HCT116 (cell line): ENCODE results near the gene MED7. TPM values are rescaled to one million over a fixed set of nuclear protein-coding genes. Genes with fewer than 3 reads are reported as not detected.

Source experiments
- ATAC-seq: fragments of 200-7000 bp; cut with Tn5 transposase; 2 replicates; pipeline ENCODE4 v1.9.1; 2020; ENCODE audit warnings: mild to moderate bottlenecking, moderate library complexity
- BruUV-seq: library from RNA; stranded (reverse); fragments of 400-500 nt; replicated peaks from 2 replicates; lab custom pipeline; 2021; lab: Mats Ljungman, UMichigan
- CTCF ChIA-PET: fragments of 300-600 bp; sonication (Branson Sonifier 250); formaldehyde crosslinking; loops from one replicate; lab custom pipeline; 2021; ENCODE audit warnings: antibody characterized with exemption; lab: Charles Lee
- POLR2A ChIA-PET: fragments of 300-600, 350-600 bp; sonication (Branson Sonifier 250); formaldehyde crosslinking; loops from one replicate; lab custom pipeline; 2021; ENCODE audit warnings: antibody characterized with exemption; lab: Charles Lee
- RAD21 ChIA-PET, 2 experiments: fragments of 300-600 bp; sonication (Branson Sonifier 250); formaldehyde crosslinking; loops; one replicate each; lab custom pipeline; 2023; ENCODE audit warnings: low total read pairs in 2 of 2; ENCODE audit not compliant: uncharacterized antibody in 2 of 2, unreplicated experiment in 2 of 2, low non-redundant PET in 1 of 2; lab: Charles Lee
- DNase-seq: peaks from one replicate; pipeline ENCODE4 v3.0.0-alpha.2; 2010; ENCODE audit warnings: low read depth, low spot score
- H2AFZ ChIP-seq: fragments of 200-600 bp; shearing (Covaris generic), sonication (generic); 2 replicates; pipeline ENCODE4 v1.6.1; 2017; ENCODE audit warnings: low read depth, mixed run types, mixed read lengths, antibody characterized with exemption, low read length; ENCODE audit not compliant: poor library complexity, severe bottlenecking
- H3K27ac ChIP-seq: 2 replicates; pipeline ENCODE4 v1.5.1; 2012; ENCODE audit warnings: low read depth, low read length
- H3K27me3 ChIP-seq: fragments of 200-600 bp; sonication (generic); 2 replicates; pipeline ENCODE4 v1.6.1; 2016; ENCODE audit warnings: mixed run types, low read length, mixed read lengths; ENCODE audit not compliant: insufficient read depth
- H3K36me3 ChIP-seq, 2 experiments: fragments of 200-500 bp in 1 of 2; fragments of 200-600 bp in 1 of 2; sonication (Bioruptor generic) in 1 of 2; sonication (generic) in 1 of 2; 2 replicates each; pipeline versions ENCODE4 v1.5.1 to v1.6.1; 2014 to 2016; ENCODE audit warnings: low read length in 2 of 2, inconsistent platforms in 1 of 2, mixed read lengths in 1 of 2, mixed run types in 1 of 2; ENCODE audit not compliant: insufficient read depth in 2 of 2, control insufficient read depth in 1 of 2
- H3K4me1 ChIP-seq, 2 experiments: fragments of 200-600 bp in 1 of 2; sonication (generic) in 1 of 2; 2 replicates each; pipeline versions ENCODE4 v1.5.1 to v1.6.1; 2012 to 2017; ENCODE audit warnings: low read length in 2 of 2, inconsistent platforms in 1 of 2, mild to moderate bottlenecking in 1 of 2, mixed read lengths in 1 of 2, mixed run types in 1 of 2, moderate library complexity in 1 of 2; ENCODE audit not compliant: insufficient read depth in 2 of 2, control insufficient read depth in 1 of 2
- H3K4me2 ChIP-seq: fragments of 200-600 bp; sonication (generic); 2 replicates; pipeline ENCODE4 v1.6.1; 2017; ENCODE audit warnings: mixed run types, low read length, mixed read lengths
- H3K4me3 ChIP-seq, 2 experiments: fragments of 200-600 bp in 1 of 2; sonication (generic) in 1 of 2; replicated peaks in 1 of 2; 2 replicates each; pipeline ENCODE4 v1.5.1; 2011 to 2016; ENCODE audit warnings: low read length in 2 of 2, control low read depth in 1 of 2, low read depth in 1 of 2, mild to moderate bottlenecking in 1 of 2, mixed read lengths in 1 of 2, mixed run types in 1 of 2
- H3K79me2 ChIP-seq: fragments of 200-600 bp; sonication (generic); 2 replicates; pipeline ENCODE4 v1.6.1; 2017; ENCODE audit warnings: mild to moderate bottlenecking, mixed run types, low read length, moderate library complexity, mixed read lengths; ENCODE audit not compliant: insufficient read depth
- H3K9ac ChIP-seq: fragments of 200-600 bp; sonication (generic); 2 replicates; pipeline ENCODE4 v1.6.1; 2016; ENCODE audit warnings: low read length, mixed read lengths
- H3K9me2 ChIP-seq: fragments of 200-600 bp; sonication (generic), shearing (Covaris generic); 2 replicates; pipeline ENCODE4 v1.6.1; 2017; ENCODE audit warnings: mixed run types, mild to moderate bottlenecking, moderate library complexity; ENCODE audit not compliant: insufficient read depth
- H3K9me3 ChIP-seq, 2 experiments: fragments of 200-500 bp in 1 of 2; fragments of 200-600 bp in 1 of 2; sonication (Bioruptor generic) in 1 of 2; sonication (generic) in 1 of 2; 2 replicates each; pipeline ENCODE4 v1.6.1; 2014 to 2017; ENCODE audit warnings: low read length in 2 of 2, mixed read lengths in 2 of 2, inconsistent platforms in 1 of 2, low read depth in 1 of 2, mild to moderate bottlenecking in 1 of 2, mixed run types in 1 of 2, moderate library complexity in 1 of 2; ENCODE audit not compliant: control insufficient read depth in 1 of 2, insufficient read depth in 1 of 2
- H4K20me1 ChIP-seq: fragments of 200-600 bp; sonication (generic), shearing (Covaris generic); 2 replicates; pipeline ENCODE4 v1.6.1; 2017; ENCODE audit warnings: mixed run types, mild to moderate bottlenecking, moderate library complexity; ENCODE audit not compliant: insufficient read depth
- CBX3 ChIP-seq: IDR thresholded peaks from 2 replicates; pipeline ENCODE4 v1.6.1; 2012; ENCODE audit warnings: low read depth
- EZH2 ChIP-seq: fragments of 200-600 bp; sonication (generic); IDR thresholded peaks from 2 replicates; pipeline ENCODE4 v1.6.1; 2017; ENCODE audit warnings: antibody characterized with exemption, mixed run types
- EZH2phosphoT487 ChIP-seq: fragments of 200-600 bp; IDR thresholded peaks from 2 replicates; pipeline ENCODE4 v1.6.1; 2018; ENCODE audit warnings: antibody characterized with exemption, borderline replicate concordance
- POLR2A ChIP-seq: IDR thresholded peaks from 2 replicates; pipeline ENCODE4 v1.7.0; 2011; ENCODE audit warnings: borderline replicate concordance; ENCODE audit not compliant: insufficient read depth, insufficient read length; ENCODE audit errors: extremely low read depth
- RAD21 ChIP-seq: IDR thresholded peaks from 2 replicates; pipeline ENCODE4 v1.6.1; 2012; ENCODE audit warnings: low read depth, mild to moderate bottlenecking
- SIN3A ChIP-seq: IDR thresholded peaks from 2 replicates; pipeline ENCODE4 v1.6.1; 2012; ENCODE audit warnings: low read depth
- SP1 ChIP-seq: IDR thresholded peaks from 2 replicates; pipeline ENCODE4 v1.6.1; 2012; ENCODE audit warnings: low read depth
- SRF ChIP-seq: IDR thresholded peaks from 2 replicates; pipeline ENCODE4 v1.6.1; 2012; ENCODE audit warnings: low read depth
- TCF7L2 ChIP-seq: IDR thresholded peaks from 2 replicates; pipeline ENCODE4 v1.7.0; 2011; ENCODE audit warnings: borderline replicate concordance, inconsistent platforms; ENCODE audit not compliant: insufficient read depth, insufficient read length; ENCODE audit errors: extremely low read depth
- intact Hi-C: fragments of 100-400 bp; cut with micrococcal nuclease; formaldehyde crosslinking; loops from 2 replicates; pipeline ENCODE4 v1.10.0; 2022
- total RNA-seq: library from RNA; stranded (reverse); gene quantifications from one replicate; pipeline ENCODE4 v1.2.1, GENCODE V29; 2021; ENCODE audit not compliant: unreplicated experiment
- TF ChIP-seq, protein P1 (sequence below): IDR thresholded peaks from 2 replicates; pipeline ENCODE4 v1.6.1; 2012; ENCODE audit warnings: low read depth
- TF ChIP-seq, protein P2 (sequence below): IDR thresholded peaks from 2 replicates; pipeline ENCODE4 v1.6.1; 2012

MED7 gene
- total RNA-seq, 1 experiment from 2014 or later: 9.1 TPM

DNA sequence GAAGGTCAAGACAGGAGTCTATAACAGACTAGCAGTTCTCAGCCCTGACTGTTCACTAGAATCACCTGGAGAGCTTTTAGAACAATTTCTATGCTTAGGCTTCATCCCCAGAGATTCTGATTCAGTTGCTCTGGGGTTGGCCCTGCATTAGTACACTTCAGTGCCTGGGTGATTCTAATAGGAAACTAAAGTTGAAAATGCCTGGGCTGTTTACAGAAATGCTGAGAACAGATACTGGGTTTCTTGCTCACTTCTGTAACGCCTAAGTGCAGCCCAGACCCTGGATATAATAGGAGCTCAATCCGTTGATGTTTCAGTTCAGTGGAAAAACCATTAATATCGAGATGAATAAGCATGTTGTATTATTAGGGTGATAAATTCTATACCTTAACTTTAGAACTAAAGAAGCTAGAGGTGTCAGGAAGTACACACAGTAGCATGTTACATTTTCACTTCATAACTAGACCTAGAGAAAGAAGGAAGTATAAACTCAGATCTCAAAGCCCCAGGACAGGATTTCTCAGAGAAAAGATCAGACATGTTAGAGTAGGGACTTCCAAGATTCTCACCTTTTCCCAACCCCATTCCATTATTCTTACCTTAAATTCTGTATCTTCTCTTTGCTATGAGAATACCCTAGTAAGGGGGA is 54.2 kb downstream of the MED7 start:
- ATAC-seq: no peak
- ChIA-PET CTCF (no interaction called here), RAD21 (no interaction called here), POLR2A (no interaction called here)
- Histone ChIP-seq H3K9ac (no peak overlapping the region), H3K27me3 (no peaks in the 10 kb centered on the region), H3K4me1 (no peaks in the 10 kb centered on the region), H4K20me1 (no peaks in the 10 kb centered on the region), H3K4me3 (no peak overlapping the region), H3K27ac (no peak overlapping the region), H3K9me2 (no peaks in the 10 kb centered on the region), H3K36me3 (no peaks in the 10 kb centered on the region)
- intact Hi-C loops: no loop called here
- no peak for TF ChIP-seq CBX3
- no peak for TF ChIP-seq TCF7L2
- TF ChIP-seq, protein P1, sequence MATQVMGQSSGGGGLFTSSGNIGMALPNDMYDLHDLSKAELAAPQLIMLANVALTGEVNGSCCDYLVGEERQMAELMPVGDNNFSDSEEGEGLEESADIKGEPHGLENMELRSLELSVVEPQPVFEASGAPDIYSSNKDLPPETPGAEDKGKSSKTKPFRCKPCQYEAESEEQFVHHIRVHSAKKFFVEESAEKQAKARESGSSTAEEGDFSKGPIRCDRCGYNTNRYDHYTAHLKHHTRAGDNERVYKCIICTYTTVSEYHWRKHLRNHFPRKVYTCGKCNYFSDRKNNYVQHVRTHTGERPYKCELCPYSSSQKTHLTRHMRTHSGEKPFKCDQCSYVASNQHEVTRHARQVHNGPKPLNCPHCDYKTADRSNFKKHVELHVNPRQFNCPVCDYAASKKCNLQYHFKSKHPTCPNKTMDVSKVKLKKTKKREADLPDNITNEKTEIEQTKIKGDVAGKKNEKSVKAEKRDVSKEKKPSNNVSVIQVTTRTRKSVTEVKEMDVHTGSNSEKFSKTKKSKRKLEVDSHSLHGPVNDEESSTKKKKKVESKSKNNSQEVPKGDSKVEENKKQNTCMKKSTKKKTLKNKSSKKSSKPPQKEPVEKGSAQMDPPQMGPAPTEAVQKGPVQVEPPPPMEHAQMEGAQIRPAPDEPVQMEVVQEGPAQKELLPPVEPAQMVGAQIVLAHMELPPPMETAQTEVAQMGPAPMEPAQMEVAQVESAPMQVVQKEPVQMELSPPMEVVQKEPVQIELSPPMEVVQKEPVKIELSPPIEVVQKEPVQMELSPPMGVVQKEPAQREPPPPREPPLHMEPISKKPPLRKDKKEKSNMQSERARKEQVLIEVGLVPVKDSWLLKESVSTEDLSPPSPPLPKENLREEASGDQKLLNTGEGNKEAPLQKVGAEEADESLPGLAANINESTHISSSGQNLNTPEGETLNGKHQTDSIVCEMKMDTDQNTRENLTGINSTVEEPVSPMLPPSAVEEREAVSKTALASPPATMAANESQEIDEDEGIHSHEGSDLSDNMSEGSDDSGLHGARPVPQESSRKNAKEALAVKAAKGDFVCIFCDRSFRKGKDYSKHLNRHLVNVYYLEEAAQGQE: no peak
- no peak for TF ChIP-seq EZH2
- no peak for TF ChIP-seq POLR2A
- no peak for TF ChIP-seq RAD21
- TF ChIP-seq SP1: no peak
- TF ChIP-seq EZH2phosphoT487: no peak
- no peak for TF ChIP-seq SIN3A
- TF ChIP-seq, protein P2, sequence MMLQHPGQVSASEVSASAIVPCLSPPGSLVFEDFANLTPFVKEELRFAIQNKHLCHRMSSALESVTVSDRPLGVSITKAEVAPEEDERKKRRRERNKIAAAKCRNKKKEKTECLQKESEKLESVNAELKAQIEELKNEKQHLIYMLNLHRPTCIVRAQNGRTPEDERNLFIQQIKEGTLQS: no peak
- TF ChIP-seq SRF: no peak
- TF ChIP-seq, all 23 proteins: peak for 0
- BruUV-seq: no TSS peak
- no peak overlapping the region for H2AFZ ChIP-seq
- no peaks in the 10 kb centered on the region for H3K79me2 ChIP-seq
- H3K9me3 ChIP-seq: no peaks in the 10 kb centered on the region
- DNase-seq: no peak
- no peak overlapping the region for H3K4me2 ChIP-seq

Other genes with a start within 250 kb of the MED7 start
- not detected for gene TIMD4, start 179.6 kb downstream of the MED7 start, total RNA-seq
- not detected for gene HAVCR1, start 83.7 kb downstream of the MED7 start, total RNA-seq
- gene HAVCR2, start 33.8 kb downstream of the MED7 start, total RNA-seq: 0.07 TPM
- gene GARIN3, start 23.4 kb upstream of the MED7 start, total RNA-seq: not detected
- 0.37 TPM for gene ITK, start 38.0 kb upstream of the MED7 start, total RNA-seq
- 45.1 TPM for gene CYFIP2, start 123.3 kb upstream of the MED7 start, total RNA-seq